PC-9 (cell line): Measurements from ENCODE around the gene G6PD. TPM values are rescaled to one million over a fixed set of nuclear protein-coding genes. Genes with fewer than 3 reads are reported as not detected.

Source experiments
- BruUV-seq: library from RNA; stranded (reverse); fragments of 400-500 nt; replicated peaks from 2 replicates; lab custom pipeline; 2021; lab: Mats Ljungman, UMichigan
- CTCF ChIA-PET: fragments of 300-600 bp; sonication (Branson Sonifier 250); formaldehyde crosslinking; loops from one replicate; lab custom pipeline; 2022; ENCODE audit warnings: antibody characterized with exemption; lab: Charles Lee
- POLR2A ChIA-PET: fragments of 300-600 bp; sonication (Branson Sonifier 250); formaldehyde crosslinking; loops from one replicate; lab custom pipeline; 2022; ENCODE audit warnings: antibody characterized with exemption; ENCODE audit not compliant: unreplicated experiment; lab: Charles Lee
- DNase-seq, 2 experiments: peaks; one replicate each; pipeline versions ENCODE4 v3.0.0 to v3.0.0-alpha.2; 2015 to 2022; ENCODE audit warnings: mixed read lengths in 1 of 2
- H2AFZ ChIP-seq: fragments of 200-600 bp; sonication (generic); 2 replicates; pipeline ENCODE4 v1.8.1; 2017; ENCODE audit warnings: antibody characterized with exemption
- H3F3A ChIP-seq: fragments of 200-600 bp; sonication (generic); 2 replicates; pipeline ENCODE4 v1.8.1; 2017; ENCODE audit warnings: antibody characterized with exemption, mild to moderate bottlenecking, low read depth; ENCODE audit not compliant: insufficient read depth
- H3K27ac ChIP-seq: fragments of 200-600 bp; sonication (generic); 2 replicates; pipeline ENCODE4 v1.6.1; 2016; ENCODE audit warnings: mixed run types
- H3K27me3 ChIP-seq: fragments of 200-600 bp; sonication (generic); 2 replicates; pipeline ENCODE4 v1.6.1; 2016; ENCODE audit warnings: low read depth, mixed run types; ENCODE audit not compliant: insufficient read depth
- H3K36me3 ChIP-seq: fragments of 200-600 bp; sonication (generic); 2 replicates; pipeline ENCODE4 v1.6.1; 2016; ENCODE audit warnings: low read depth, mixed run types
- H3K4me1 ChIP-seq: fragments of 200-600 bp; sonication (generic); replicated peaks from 2 replicates; pipeline ENCODE4 v1.6.1; 2016; ENCODE audit warnings: mixed run types; ENCODE audit not compliant: insufficient read depth
- H3K4me2 ChIP-seq: fragments of 200-600 bp; sonication (generic); 2 replicates; pipeline ENCODE4 v1.6.1; 2017; ENCODE audit warnings: mixed run types
- H3K4me3 ChIP-seq: fragments of 200-600 bp; sonication (generic); 2 replicates; pipeline ENCODE4 v1.6.1; 2016; ENCODE audit warnings: mixed run types
- H3K79me2 ChIP-seq: fragments of 200-600 bp; sonication (generic); 2 replicates; pipeline ENCODE4 v1.6.1; 2017; ENCODE audit warnings: low read depth, mixed run types
- H3K9me2 ChIP-seq: fragments of 200-600 bp; sonication (generic); 2 replicates; pipeline ENCODE4 v1.8.1; 2017; ENCODE audit warnings: mild to moderate bottlenecking; ENCODE audit not compliant: insufficient read depth
- H3K9me3 ChIP-seq: fragments of 200-600 bp; sonication (generic); 2 replicates; pipeline ENCODE4 v1.8.1; 2016; ENCODE audit warnings: low read depth; ENCODE audit not compliant: insufficient read depth
- H4K20me1 ChIP-seq: fragments of 200-600 bp; sonication (generic); 2 replicates; pipeline ENCODE4 v1.8.1; 2017; ENCODE audit not compliant: insufficient read depth
- CTCF ChIP-seq: fragments of 200-600 bp; sonication (generic); conservative IDR thresholded peaks from 2 replicates; pipeline ENCODE4 v1.6.1; 2017; ENCODE audit warnings: mixed run types, antibody characterized with exemption, mild to moderate bottlenecking, moderate library complexity
- EZH2 ChIP-seq: fragments of 200-600 bp; sonication (generic); IDR thresholded peaks from 2 replicates; pipeline ENCODE4 v1.8.0; 2017; ENCODE audit warnings: antibody characterized with exemption, low read depth
- intact Hi-C: fragments of 100-400 bp; cut with micrococcal nuclease; formaldehyde crosslinking; loops from one replicate; pipeline ENCODE4 v1.10.0; 2022; ENCODE audit not compliant: unreplicated experiment
- total RNA-seq: library from RNA; stranded (reverse); gene quantifications from 2 replicates; pipeline ENCODE4 v1.2.3, GENCODE V29; 2021

G6PD gene
- total RNA-seq, 1 experiment from 2014 or later: 1,283 TPM

DNA sequence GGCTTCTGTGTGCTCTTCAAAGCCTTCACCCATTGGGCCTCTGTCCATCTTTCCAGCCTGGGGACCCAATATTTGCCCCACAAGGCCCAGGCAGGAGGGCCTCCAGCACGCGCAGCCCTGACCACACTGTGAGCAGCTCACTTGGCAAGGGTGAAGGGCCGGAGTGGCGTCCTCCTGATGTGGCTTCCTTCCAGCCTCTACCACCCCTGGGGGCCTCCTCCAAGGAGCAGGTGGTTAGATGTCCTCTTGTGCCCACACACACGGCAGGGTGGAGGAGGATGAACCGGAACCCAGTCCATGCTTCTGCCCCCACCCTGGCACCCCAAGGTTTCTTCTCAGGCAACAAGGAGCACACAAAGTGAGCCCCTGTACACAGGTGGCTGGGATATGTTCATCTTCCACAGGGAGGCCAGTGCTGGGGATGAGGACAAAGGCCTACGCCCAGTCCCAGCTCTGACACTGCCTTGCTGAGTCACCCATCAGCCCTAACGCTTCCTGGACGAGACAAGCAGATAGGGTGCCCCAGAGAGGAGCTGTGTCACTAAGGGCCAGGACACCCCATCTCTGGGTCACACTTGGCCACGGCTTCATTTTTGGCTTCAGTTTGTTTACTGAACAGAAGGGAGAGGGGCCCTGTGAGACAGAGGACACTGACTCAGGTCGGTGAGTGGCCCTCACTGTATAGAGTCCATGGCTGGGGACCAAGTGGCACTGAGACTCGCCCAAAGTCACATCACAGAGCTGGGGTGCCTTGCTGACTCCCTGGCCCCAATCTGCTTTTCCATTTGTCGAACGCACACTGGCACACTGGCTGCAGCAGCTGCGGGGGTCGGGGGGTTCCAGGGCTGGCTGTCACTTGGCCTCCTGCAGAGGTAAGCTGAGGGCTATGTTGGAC is 62.1 kb downstream of the G6PD start:
- no peak for TF ChIP-seq CTCF
- Histone ChIP-seq H4K20me1 (no peaks in the 10 kb centered on the region), H2AFZ (no peak overlapping the region), H3K9me3 (no peaks in the 10 kb centered on the region), H3K27ac (no peak overlapping the region), H3K4me3 (no peak overlapping the region), H3K4me2 (peak overlapping the region; percentile 88), H3K36me3 (no peaks in the 10 kb centered on the region), H3K9me2 (no peaks in the 10 kb centered on the region), H3K4me1 (peaks cover 23% of the 10 kb centered on the region), H3K79me2 (peaks cover 14% of the 10 kb centered on the region), H3F3A (peaks cover 6% of the 10 kb centered on the region; the same call in 1 of the 2 replicates), H3K27me3 (no peaks in the 10 kb centered on the region)
- peak in 1 of 2 experiments; percentile 71 for DNase-seq
- intact Hi-C loops: loop anchor here (2.0 to 5.0 kb wide), 3 partner anchors 26 to 112 kb away; partner anchors contain the start of genes PLXNA3 and RPL10
- ChIA-PET CTCF (interaction anchor here (0.5 to 1.5 kb wide), 2 partner anchors 111 to 171 kb away, joined by 5 to 6 read pairs; no protein-coding TSS in a partner anchor), POLR2A (interaction anchor here (0.6 kb wide), 1 partner anchor 27 kb away, joined by 9 read pairs; no protein-coding TSS in a partner anchor)
- BruUV-seq: TSS peak; percentile 77

- POLR2A ChIA-PET: interaction anchor here (0.6 kb wide), 1 partner anchor 48 kb away, joined by 9 read pairs; no protein-coding TSS in a partner anchor
- Histone ChIP-seq H3K9me3 (no peaks in the 10 kb centered on the region), H3K4me2 (no peak overlapping the region), H3K4me1 (peaks cover 19% of the 10 kb centered on the region), H3K4me3 (no peak overlapping the region), H3K36me3 (no peaks in the 10 kb centered on the region), H3K9me2 (no peaks in the 10 kb centered on the region), H3F3A (peaks cover 6% of the 10 kb centered on the region; the same call in 1 of the 2 replicates), H4K20me1 (no peaks in the 10 kb centered on the region), H2AFZ (no peak overlapping the region), H3K79me2 (peaks cover 14% of the 10 kb centered on the region), H3K27me3 (no peaks in the 10 kb centered on the region), H3K27ac (no peak overlapping the region)
- no peak for TF ChIP-seq EZH2
- no peak for TF ChIP-seq CTCF
- no peak for DNase-seq
- intact Hi-C loops: no loop called here
- CTCF ChIA-PET: no interaction called here
- BruUV-seq: no TSS peak
Measured at GRCh38 chrX:154483325-154483724, 63.3 kb downstream of the G6PD start.

DNA sequence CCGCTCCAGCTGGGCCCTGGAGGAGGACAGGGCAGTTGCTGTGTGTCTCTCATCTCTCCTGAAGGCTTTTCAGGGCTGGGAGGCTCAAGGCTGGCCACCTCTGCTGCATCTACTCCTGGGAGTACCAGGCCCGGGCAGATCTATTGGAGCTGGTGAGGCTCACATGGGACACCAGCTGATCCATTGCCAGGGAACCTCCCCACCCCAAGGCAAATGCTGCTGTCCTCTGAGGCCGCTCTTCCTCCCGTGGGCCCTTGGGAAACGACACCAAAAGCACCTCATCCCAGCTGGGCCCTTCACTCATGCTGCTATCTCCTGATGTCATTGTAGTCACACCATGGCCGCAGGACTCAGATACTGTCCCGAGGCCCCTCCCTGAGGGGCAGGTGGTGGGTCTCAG is 63.9 kb downstream of the G6PD start:
- Histone ChIP-seq H3K27me3 (no peaks in the 10 kb centered on the region), H4K20me1 (no peaks in the 10 kb centered on the region), H3K4me3 (no peak overlapping the region), H3K4me2 (no peak overlapping the region), H3K9me3 (no peaks in the 10 kb centered on the region), H3K27ac (no peak overlapping the region), H3K79me2 (peaks cover 14% of the 10 kb centered on the region), H2AFZ (no peak overlapping the region), H3K9me2 (no peaks in the 10 kb centered on the region), H3F3A (peaks cover 6% of the 10 kb centered on the region; the same call in 1 of the 2 replicates), H3K36me3 (no peaks in the 10 kb centered on the region), H3K4me1 (peaks cover 19% of the 10 kb centered on the region)
- ChIA-PET POLR2A (interaction anchor here (0.6 kb wide), 1 partner anchor 19 kb away, joined by 6 read pairs; no protein-coding TSS in a partner anchor), CTCF (no interaction called here)
- no peak for TF ChIP-seq EZH2
- no peak for TF ChIP-seq CTCF
- intact Hi-C loops: no loop called here
- no peak for DNase-seq
- BruUV-seq: no TSS peak
